NCI-H1694 (cell line): ENCODE data around the gene ATP6V0C.

ENCODE experiments used
- DNase-seq: peaks from one replicate; lab custom pipeline; 2025; lab: John Stamatoyannopoulos, UW

Gene ATP6V0C

GRCh38 chr16:2511128-2511800 is 2.5 kb upstream of the ATP6V0C start:
- DNase-seq, result no peak

DNA sequence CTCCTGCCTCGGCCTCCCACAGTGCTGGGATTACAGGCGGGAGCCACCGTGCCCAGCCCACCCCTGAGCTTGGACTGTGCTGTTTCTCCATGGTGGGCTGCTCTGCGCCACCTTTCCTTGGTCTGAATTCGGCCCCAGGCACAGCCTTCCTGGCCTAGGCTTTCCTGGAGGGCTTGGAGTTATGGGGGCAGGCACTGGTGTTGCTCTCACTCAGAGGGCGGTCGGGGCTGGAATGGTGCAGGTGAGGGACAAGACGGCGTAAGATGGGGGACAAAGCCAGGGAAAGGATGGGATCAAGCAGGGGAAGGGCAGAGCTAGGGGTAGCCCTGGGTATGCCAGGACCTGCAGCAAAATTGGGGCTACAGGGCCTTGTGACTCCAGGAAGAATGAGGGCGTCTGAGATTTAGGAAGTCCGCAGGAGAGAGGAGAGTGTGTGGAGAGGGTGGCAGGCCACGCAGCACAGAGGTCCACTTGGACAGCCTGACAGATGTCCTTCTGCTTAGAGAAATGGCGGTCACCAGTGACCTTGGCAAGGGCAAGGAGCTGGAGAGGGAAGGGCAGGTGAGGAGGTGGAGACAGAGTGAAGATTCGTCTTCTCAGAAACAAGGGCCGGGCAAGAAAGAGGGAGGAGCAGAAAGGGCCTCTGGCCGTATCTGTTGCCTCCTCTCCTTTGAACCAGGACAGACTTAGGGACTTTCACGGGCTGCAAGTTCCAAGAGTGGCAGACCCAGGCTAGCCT is 1.6 kb upstream of the ATP6V0C start:
- no peak for DNase-seq

DNA sequence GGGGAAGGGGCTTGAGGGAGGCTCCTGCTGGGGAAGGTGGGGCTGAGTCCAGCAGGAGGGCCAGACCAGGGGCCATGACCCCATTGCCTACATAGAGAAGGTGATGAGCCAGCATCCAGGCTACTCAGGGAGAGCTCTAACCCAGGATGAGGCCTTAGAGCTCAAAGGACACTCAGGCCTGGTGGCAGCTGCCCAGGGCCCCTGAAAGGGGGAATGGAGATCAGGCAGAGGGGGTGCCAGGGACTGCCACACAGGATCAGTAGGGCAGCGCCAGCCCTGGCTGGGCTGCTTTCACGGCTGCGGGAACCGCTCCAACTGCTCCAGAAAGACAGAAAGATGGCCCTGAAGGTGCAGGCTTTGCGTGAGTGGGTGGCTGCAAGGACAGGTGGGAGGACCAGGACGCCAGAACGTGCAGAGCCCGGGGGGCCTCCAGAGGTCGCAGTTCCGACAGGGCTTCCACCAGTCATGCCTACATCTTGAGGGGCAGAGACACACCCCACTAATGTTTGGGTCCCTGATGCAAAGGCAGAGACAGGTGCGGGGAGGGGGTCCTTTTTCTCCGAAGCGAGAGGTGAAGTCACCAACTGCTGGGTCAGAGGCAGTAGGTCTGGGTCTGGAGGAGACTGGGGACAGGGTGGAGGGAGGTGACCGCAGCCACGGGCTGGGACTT is 882 bp upstream of the ATP6V0C start:
- no peak for DNase-seq

- no peak for DNase-seq
These were observed 804 bp downstream of the ATP6V0C start for GRCh38 chr16:2514333-2515179.

- DNase-seq, result no peak
These were observed 1.6 kb downstream of the ATP6V0C start for GRCh38 chr16:2515180-2515851.

- DNase-seq, result no peak
These were observed 2.9 kb downstream of the ATP6V0C start for GRCh38 chr16:2516391-2517240.

- DNase-seq, result no peak
These were observed 4.3 kb downstream of the ATP6V0C start for GRCh38 chr16:2517954-2518605.

DNA sequence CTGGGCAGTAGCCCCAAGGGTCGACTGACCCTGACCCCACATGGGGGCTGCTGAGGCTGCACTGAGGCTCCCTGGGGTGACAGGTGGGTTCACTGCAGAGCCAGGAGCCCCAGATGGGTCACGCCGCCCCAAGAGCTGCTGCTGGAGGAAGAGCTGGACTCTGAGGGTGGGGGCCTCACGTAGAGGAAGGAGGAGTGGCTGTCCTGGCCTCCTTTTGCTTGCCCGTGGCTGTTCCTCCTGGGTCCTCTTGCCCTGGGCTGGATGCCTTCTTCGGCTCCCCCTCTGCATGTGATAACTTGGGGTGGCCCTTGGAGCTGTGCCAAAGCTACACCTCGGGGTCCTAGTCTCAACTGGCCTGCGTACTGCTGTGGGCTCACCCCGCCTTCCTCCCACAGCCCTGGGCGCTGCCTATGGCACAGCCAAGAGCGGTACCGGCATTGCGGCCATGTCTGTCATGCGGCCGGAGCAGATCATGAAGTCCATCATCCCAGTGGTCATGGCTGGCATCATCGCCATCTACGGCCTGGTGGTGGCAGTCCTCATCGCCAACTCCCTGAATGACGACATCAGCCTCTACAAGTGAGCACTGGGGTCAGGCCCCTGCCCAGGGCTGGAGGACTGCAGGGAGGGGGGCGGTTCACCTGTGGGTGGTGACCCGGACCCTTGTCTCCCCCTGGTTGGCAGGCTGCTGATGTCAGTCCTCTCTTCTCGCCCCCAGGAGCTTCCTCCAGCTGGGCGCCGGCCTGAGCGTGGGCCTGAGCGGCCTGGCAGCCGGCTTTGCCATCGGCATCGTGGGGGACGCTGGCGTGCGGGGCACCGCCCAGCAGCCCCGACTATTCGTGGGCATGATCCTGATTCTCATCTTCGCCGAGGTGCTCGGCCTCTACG is 5.3 kb downstream of the ATP6V0C start:
- DNase-seq, result no peak

DNA sequence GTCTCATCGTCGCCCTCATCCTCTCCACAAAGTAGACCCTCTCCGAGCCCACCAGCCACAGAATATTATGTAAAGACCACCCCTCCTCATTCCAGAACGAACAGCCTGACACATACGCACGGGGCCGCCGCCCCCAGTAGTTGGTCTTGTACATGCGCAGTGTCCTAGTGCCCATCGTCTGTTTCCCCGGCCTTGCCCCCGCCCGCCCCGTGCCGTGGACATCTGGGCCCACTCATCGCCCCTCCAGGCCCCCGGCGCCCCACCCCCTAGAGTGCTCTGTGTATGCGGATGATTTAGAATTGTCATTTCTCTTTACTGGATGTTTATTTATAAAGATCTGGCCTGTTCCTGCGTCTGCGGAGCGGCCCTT is 5.9 kb downstream of the ATP6V0C start:
- DNase-seq, result no peak

DNA sequence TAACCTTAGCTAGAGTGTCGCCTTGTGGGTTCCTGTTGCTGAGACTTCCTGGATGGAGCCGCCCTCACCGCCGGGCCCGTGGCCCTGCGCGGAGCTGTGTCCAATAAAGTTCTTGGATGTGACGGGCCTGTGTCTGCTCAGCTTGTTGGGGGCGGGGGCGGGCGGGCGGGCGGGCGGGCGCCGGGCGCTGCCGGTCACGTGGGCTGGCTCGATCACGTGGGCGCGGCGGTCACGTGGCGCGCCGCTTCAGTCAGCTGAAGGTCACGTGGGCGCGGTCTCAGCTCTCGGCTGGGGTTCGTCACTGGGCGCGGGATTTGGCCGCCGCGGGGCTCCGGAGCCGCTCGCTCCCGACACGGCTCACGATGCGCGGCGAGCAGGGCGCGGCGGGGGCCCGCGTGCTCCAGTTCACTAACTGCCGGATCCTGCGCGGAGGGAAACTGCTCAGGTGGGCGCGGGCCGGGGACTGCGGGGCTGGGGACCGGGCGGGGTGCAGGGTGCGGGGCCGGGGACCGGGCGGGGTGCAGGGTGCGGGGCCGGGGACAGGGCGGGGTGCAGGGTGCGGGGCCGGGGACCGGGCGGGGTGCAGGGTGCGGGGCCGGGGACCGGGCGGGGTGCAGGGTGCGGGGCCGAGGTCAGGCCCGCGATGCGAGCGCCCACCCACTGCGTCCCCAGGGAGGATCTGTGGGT is 6.5 kb downstream of the ATP6V0C start, which contains the start of gene AMDHD2:
Gene AMDHD2, plus strand, starts transcription at position 275 of the 687 bp plus-strand sequence. Its CDS starts 88 bp downstream, at position 363.
- DNase-seq, result peak; percentile 16

DNA sequence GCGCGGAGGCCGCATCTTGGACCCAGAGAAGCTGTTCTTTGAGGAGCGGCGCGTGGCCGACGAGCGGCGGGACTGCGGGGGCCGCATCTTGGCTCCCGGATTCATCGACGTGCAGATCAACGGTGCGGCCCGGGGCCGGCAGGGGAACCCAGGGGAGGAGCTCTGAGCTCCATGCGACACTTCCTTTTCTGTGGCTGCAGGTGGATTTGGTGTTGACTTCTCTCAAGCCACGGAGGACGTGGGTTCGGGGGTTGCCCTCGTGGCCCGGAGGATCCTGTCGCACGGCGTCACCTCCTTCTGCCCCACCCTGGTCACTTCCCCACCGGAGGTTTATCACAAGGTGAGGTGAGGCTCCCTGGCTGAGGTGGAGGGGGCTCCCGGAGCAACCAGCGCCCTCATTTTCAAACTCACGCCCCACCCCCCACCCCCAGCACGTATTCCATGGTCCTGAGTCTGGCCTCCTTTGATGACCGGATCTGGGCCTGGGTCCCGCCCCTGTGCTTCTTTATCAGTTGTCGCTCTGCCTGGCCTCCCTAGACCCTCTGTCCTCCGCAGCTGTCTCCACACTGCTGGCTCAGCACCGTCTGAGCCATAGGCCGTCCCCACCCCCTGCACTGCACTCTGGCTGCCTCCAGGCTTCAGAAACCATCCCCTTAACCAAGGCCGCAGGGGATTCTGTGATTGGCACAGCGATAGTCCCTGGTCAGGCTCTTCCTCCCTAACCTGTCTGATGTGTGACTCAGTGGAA is 7.2 kb downstream of the ATP6V0C start:
- DNase-seq, result no peak

GRCh38 chr16:2523801-2524231 is 10.1 kb downstream of the ATP6V0C start:
- DNase-seq, result no peak

DNA sequence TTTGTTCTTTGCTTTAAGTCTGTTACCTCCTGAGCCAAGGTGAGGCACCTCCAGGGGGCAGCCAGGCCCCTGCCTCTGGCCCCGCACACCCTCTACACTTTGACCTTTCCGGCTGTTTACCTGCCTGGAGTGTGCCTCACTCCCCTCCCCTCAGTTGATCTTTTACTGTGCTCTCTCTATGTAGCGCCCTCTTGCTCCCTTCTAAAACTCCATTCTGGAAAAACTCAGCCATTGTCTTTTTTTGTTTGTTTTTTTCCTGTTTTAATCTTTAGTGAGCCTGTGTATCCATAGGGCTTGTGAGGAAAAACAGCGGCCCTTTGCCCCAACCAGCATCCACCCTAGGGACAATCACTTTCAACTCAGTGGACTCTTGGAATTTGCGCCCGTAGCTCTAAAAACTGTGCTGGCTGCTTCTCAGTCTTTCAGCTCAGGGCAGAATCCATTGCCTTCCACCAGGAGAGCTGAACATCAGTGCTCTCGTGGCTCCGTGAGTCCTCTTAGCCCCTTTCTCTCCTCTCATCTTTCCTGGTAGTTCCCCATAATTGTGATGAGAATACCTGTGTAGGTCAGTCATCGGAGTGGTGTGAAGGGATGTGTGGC is 10.7 kb downstream of the ATP6V0C start:
- no peak for DNase-seq

GRCh38 chr16:2526135-2526534 is 12.4 kb downstream of the ATP6V0C start:
- DNase-seq, result no peak

DNA sequence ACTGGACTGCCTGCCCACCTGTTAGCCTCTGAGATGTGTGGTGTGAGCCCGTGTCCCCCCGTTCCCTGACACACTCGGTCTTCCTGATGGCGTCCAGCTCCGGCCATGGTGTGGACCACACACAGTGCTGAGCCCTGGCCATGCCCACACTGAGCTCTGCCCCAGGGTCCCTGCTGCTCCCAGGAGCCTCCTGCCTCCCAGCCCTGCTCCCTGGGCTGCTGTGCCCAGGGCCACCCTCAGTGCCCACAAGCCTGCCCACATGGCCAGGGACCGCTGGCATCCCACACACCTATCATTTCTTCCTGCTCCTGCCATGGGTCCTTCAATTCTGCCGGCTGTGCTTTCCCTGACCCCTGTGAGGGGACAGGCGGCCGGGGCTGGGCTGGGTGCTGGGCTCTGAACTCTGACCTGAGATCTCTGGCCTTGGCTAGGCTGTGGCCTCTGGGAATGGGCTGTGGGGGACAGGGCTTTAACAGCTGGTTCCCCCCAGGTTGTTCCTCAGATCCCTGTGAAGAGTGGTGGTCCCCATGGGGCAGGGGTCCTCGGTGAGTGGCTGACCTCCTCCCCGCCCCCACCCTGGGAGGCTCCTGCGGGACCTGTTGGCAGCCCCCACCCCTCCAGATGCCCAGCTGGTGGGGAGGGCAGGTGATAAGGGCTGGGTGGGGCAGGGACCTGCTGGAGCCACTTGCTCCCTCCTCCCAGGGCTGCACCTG is 13.5 kb downstream of the ATP6V0C start:
- DNase-seq, result no peak

DNA sequence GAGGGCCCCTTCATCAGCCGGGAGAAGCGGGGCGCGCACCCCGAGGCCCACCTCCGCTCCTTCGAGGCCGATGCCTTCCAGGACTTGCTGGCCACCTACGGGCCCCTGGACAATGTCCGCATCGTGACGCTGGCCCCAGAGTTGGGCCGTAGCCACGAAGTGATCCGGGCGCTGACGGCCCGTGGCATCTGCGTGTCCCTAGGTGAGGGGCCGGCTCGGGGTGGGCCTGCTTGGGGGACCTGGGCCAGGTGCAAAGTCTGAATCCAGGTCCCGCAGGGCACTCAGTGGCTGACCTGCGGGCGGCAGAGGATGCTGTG is 14.0 kb downstream of the ATP6V0C start:
- DNase-seq, result no peak
